Measurements from ENCODE around the gene COQ10A.

DNA sequence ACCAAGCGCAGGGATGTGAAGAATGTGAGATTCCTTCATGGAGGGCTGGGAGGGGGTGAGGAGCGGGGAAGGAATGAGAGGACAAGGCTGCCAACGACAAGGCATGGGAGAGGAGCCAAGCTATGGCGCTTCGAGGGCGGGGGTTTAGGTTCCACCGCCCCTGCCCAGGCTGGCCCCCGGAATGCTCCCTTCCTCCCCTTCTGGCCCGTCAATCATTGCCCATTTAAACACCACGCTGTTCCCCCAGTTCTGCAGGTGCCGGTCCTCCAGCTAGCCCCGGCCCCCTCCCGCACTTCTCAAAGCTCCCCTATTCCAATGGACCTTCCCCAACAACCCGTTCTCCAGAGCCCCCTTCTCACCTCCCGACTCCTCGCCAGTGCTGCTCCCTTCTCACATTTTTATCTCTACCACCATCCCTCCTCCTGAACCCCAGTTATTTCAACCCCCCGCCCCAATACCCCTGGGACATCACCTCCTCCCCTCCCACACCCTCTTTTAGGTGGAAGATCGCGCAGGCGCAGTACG lies 45.4 kb upstream of the COQ10A start:
- TF ChIP-seq, protein P1, sequence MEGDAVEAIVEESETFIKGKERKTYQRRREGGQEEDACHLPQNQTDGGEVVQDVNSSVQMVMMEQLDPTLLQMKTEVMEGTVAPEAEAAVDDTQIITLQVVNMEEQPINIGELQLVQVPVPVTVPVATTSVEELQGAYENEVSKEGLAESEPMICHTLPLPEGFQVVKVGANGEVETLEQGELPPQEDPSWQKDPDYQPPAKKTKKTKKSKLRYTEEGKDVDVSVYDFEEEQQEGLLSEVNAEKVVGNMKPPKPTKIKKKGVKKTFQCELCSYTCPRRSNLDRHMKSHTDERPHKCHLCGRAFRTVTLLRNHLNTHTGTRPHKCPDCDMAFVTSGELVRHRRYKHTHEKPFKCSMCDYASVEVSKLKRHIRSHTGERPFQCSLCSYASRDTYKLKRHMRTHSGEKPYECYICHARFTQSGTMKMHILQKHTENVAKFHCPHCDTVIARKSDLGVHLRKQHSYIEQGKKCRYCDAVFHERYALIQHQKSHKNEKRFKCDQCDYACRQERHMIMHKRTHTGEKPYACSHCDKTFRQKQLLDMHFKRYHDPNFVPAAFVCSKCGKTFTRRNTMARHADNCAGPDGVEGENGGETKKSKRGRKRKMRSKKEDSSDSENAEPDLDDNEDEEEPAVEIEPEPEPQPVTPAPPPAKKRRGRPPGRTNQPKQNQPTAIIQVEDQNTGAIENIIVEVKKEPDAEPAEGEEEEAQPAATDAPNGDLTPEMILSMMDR (IDR thresholded peaks at IDR 0.05), result no peak
- TF ChIP-seq POLR2A (IDR thresholded peaks at IDR 0.05), result no peak
